Tibial nerve (tissue), 4 donors: ENCODE results near the gene GJD4. TPM values are rescaled to one million over a fixed set of nuclear protein-coding genes. Genes with fewer than 3 reads are reported as not detected.

ENCODE experiments used
- DNase-seq, 2 donors: peaks; one replicate each; pipeline ENCODE4 v3.0.0-alpha.2; 2019; ENCODE audit warnings: low spot score in 2 of 2
- H3K27ac ChIP-seq, 4 donors: fragments of 200-600 bp; sonication (generic) in 3 of 4; one replicate each; pipeline ENCODE4 v1.5.1; 2017 to 2019; ENCODE audit warnings: mild to moderate bottlenecking in 1 of 4
- H3K27me3 ChIP-seq, 2 donors: fragments of 200-600 bp; sonication (generic) in 1 of 2; one replicate each; pipeline versions ENCODE4 v1.5.1 to v1.6.0; 2017 to 2019
- H3K36me3 ChIP-seq, 3 donors: fragments of 200-600 bp; sonication (generic); one replicate each; pipeline ENCODE4 v1.5.1; 2018 to 2019
- H3K4me1 ChIP-seq, 4 donors: fragments of 200-600 bp; sonication (generic) in 3 of 4; one replicate each; pipeline ENCODE4 v1.5.1; 2017 to 2019
- H3K4me3 ChIP-seq, 4 donors: fragments of 200-600 bp; sonication (generic) in 3 of 4; one replicate each; pipeline ENCODE4 v1.5.1; 2017 to 2019; ENCODE audit warnings: mild to moderate bottlenecking in 1 of 4, moderate library complexity in 1 of 4
- H3K9me3 ChIP-seq, 4 donors: fragments of 200-600 bp; sonication (generic) in 3 of 4; one replicate each; pipeline ENCODE4 v1.5.1; 2017 to 2019
- EP300 ChIP-seq, 2 donors: sonication (generic); formaldehyde crosslinking; IDR thresholded peaks; one replicate each; pipeline ENCODE4 v1.6.1; 2017; ENCODE audit warnings: antibody characterized with exemption in 2 of 2, mild to moderate bottlenecking in 1 of 2
- POLR2A ChIP-seq, 2 donors: fragments of 450-650 bp; IDR thresholded peaks; one replicate each; pipeline ENCODE4 v1.6.1; 2017; ENCODE audit warnings: antibody characterized with exemption in 2 of 2, mild to moderate bottlenecking in 2 of 2, moderate library complexity in 2 of 2
- WGBS, 2 donors: methylation state at CpG; one replicate each; pipeline ENCODE4 v1.1.5; 2018; 5-methylcytosine and 5-hydroxymethylcytosine counted together
- total RNA-seq, 4 donors: library from RNA; depleted of rRNA; stranded (reverse); fragments of >200 nt; gene quantifications; one replicate each; pipeline ENCODE4 v1.1.0, GENCODE V29; 2016
- TF ChIP-seq, protein P1 (sequence below), 5 experiments: fragments of 200-600 bp in 3 of 5; fragments of 450-650 bp in 2 of 5; sonication (generic) in 3 of 5; IDR thresholded peaks; one replicate each; pipeline ENCODE4 v1.5.1; 2016 to 2019; ENCODE audit warnings: antibody characterized with exemption in 5 of 5, mild to moderate bottlenecking in 3 of 5, moderate library complexity in 2 of 5

The GJD4 gene
- total RNA-seq, 4 donors from 2014 or later, result 0.20 TPM; not detected in 3

DNA sequence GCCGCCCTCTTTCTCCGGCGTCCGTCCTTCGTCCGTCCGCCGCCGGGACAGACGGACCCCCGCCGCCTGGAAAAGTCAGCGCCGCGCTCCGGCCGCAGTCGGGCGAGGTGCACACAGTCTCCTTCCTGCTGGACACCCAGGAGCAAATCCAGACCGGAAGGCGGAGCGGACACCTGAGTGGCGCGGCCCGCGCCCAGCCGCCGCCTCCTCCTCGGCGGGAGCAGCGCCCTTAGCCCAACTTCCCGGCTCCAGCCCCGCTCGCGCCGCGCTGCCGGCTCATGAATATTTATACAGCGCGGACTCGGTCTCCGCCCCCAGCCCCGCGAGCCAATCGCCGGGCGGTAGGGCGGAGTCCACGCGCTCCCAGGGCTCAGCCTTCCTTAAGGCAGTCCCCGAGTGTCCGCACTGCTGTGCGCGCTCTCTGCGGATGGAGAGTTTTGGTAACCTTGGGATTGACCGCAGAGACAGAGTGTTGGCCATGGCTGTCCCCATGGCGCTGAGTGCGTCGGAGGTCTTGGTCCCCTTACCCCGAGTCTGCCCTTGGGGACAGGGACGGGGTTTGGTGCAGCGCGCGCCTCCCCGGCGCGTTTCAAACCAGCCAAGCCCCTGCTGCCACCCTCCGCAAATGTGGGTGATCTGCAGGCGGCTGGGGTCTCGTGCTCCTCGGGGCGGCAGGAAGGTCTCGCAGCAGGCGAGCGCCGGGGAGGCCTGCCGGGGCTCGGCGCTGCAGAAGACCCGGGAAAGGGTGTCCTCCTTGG lies 37.1 kb downstream of the GJD4 start, which contains the start of gene FZD8:
Gene FZD8 (minus strand): TSS at position 262 of the 758 bp plus-strand sequence. CDS start 867 bp downstream, outside the sequence.
- peak within 1 kb of the TSS; percentile 74 to 95 (median 86) for H3K4me3 ChIP-seq
- WGBS, 2 donors, result 0 to 1% methylated on average over 16 to 61 of the region's 80 CpGs
- H3K27ac ChIP-seq, result peak within 1 kb of the TSS; percentile 72 to 92 (median 86)
- no peaks in the 10 kb centered on the region for H3K27me3 ChIP-seq
- H3K36me3 ChIP-seq, result no peaks in the 10 kb centered on the region
- peaks cover 0 to 48% (median 12%) of the 10 kb centered on the region in 4 donors for H3K4me1 ChIP-seq
- TF ChIP-seq, protein P1, sequence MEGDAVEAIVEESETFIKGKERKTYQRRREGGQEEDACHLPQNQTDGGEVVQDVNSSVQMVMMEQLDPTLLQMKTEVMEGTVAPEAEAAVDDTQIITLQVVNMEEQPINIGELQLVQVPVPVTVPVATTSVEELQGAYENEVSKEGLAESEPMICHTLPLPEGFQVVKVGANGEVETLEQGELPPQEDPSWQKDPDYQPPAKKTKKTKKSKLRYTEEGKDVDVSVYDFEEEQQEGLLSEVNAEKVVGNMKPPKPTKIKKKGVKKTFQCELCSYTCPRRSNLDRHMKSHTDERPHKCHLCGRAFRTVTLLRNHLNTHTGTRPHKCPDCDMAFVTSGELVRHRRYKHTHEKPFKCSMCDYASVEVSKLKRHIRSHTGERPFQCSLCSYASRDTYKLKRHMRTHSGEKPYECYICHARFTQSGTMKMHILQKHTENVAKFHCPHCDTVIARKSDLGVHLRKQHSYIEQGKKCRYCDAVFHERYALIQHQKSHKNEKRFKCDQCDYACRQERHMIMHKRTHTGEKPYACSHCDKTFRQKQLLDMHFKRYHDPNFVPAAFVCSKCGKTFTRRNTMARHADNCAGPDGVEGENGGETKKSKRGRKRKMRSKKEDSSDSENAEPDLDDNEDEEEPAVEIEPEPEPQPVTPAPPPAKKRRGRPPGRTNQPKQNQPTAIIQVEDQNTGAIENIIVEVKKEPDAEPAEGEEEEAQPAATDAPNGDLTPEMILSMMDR (IDR thresholded peaks at IDR 0.05), result peak in 3 of 5 experiments; percentile 17 to 54 (median 24)
- TF ChIP-seq POLR2A (IDR thresholded peaks at IDR 0.05), result peak in 1 of 2 donors; percentile 96
- peak in 1 of 2 donors; percentile 99 for TF ChIP-seq EP300 (IDR thresholded peaks at IDR 0.05)
- DNase-seq, result peak; percentile 80 to 82
- H3K9me3 ChIP-seq, result peaks cover 0 to 2% (median 0%) of the 10 kb centered on the region in 4 donors

- TF ChIP-seq EP300 (IDR thresholded peaks at IDR 0.05) (no peak), POLR2A (IDR thresholded peaks at IDR 0.05) (no peak)
- TF ChIP-seq, protein P1 (IDR thresholded peaks at IDR 0.05), result no peak
- no peaks in the 10 kb centered on the region for H3K36me3 ChIP-seq
- H3K9me3 ChIP-seq, result peaks cover 0 to 7% (median 0%) of the 10 kb centered on the region in 4 donors
- WGBS, 2 donors, result 0 to 1% methylated on average over 16 to 17 of the region's 17 CpGs
- H3K27ac ChIP-seq, result peak overlapping the region; percentile 60 to 92 (median 76)
- DNase-seq, result no peak
- H3K4me3 ChIP-seq, result peak overlapping the region; percentile 74 to 95 (median 86)
- no peaks in the 10 kb centered on the region for H3K27me3 ChIP-seq
- peaks cover 0 to 43% (median 12%) of the 10 kb centered on the region in 4 donors for H3K4me1 ChIP-seq
Observed at GRCh38 chr10:35642793-35643114, 37.6 kb downstream of the GJD4 start.

DNA sequence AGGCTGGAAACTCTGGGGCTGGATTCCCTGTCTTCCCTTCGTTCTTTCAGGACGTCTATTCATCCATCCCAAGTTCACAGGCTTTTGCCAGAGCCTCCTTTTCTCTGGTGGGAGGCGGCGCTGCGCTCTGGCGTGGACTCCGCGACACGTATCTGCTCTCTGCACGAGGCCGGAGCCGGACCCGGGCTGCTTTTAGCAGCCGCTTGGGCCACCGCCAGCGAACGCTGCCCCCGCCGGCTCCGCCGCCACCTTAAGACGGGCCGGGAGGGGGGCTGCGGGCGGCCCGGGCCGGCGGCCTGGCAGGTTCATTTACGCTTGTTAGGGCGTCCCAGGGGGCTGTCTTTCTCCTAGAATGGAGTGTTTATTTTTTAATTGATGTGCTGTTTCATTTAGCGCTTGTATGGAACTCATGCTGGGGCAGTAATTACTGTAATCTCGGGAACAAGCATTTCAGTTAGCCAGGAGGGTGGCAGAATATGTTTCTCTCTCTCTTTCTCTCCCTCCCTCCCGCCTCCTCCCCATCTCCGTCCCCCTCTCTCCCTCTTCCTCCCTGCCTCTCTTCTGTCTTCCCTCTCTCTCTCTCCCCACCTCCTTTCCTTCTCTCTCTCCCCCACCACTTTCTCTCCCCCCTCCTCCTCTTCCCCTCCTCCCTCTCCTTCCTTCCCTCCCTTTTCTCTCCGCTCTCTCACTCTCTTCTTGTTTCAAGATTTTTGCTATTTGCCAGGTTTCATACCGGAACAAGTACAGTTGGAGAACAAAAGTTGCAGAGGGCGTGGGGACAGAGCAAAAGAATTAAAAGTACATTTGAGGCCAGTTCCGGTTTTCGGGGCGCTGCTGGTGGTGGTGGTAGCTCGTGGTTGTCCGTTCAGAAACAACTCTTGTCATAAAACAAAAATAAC lies 38.3 kb downstream of the GJD4 start:
- peaks cover 0 to 7% (median 0%) of the 10 kb centered on the region in 4 donors for H3K9me3 ChIP-seq
- 0% methylated on average over 32 to 42 of the region's 42 CpGs for WGBS, 2 donors
- DNase-seq, result peak; percentile 49 to 59

DNA sequence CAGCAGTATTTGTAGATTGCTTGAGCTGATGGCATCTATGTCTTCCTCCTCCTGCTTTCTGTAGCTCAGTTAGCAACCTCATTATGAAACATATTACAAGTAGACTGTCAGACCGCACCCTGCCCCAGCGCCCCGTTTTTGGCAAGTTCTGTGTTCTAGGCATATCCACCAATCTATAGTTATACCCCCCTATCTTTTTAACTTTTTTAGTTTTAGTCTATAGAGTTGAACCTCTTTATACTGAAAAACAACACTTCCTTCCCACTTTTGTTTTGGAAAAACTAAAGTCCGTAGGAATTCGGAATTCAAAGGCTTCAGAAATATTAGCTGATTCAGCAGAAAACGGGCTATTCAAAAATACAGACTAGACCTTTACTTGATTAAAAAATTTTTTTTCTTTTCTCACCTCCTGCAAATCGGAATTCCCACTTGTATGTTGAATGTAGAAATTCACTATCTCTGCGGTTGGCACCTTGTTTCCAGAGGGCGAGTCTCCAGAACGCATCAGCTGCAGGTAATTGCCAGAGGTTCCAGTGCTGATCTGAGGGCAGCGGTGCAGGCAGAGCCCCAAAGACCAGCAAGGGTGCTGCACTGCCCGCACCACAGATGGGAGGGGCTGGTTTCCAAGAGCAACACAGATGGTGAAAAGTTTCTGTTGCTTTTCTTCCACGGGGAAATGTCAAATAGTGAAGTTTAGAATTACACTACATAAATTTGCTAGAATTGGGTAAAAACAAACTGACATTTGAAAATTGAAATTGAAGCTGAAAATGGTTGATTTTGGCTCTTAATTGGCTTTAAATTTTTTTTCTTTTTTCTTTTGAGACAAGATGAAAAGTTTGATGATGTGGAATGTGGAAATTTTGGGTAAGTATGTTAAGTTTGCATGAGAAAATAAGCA lies 39.2 kb downstream of the GJD4 start:
- H3K4me1 ChIP-seq, result peaks cover 0 to 28% (median 8%) of the 10 kb centered on the region in 4 donors
- WGBS, 2 donors, result 7 to 16% methylated on average over 13 of the region's 13 CpGs
- H3K27ac ChIP-seq, result peak overlapping the region; percentile 60 to 92 (median 76)
- no peaks in the 10 kb centered on the region for H3K36me3 ChIP-seq
- peaks cover 0 to 7% (median 0%) of the 10 kb centered on the region in 4 donors for H3K9me3 ChIP-seq
- no peaks in the 10 kb centered on the region for H3K27me3 ChIP-seq
- H3K4me3 ChIP-seq, result peak overlapping the region; percentile 74 to 95 (median 86)
- TF ChIP-seq POLR2A (IDR thresholded peaks at IDR 0.05) (no peak), EP300 (IDR thresholded peaks at IDR 0.05) (no peak)
- TF ChIP-seq, protein P1 (IDR thresholded peaks at IDR 0.05), result no peak
- no peak for DNase-seq

More for the DNA sequence above, 38.3 kb downstream of the GJD4 start:
- peak in 1 of 2 donors; percentile 59 for TF ChIP-seq EP300 (IDR thresholded peaks at IDR 0.05)
- TF ChIP-seq, protein P1 (IDR thresholded peaks at IDR 0.05), result no peak
- Histone ChIP-seq H3K36me3 (no peaks in the 10 kb centered on the region), H3K27me3 (no peaks in the 10 kb centered on the region), H3K27ac (peak overlapping the region; percentile 60 to 92 (median 76)), H3K4me3 (peak overlapping the region; percentile 74 to 95 (median 86)), H3K4me1 (peaks cover 0 to 37% (median 12%) of the 10 kb centered on the region in 4 donors)
